ENCODE measurements around the gene FHL1. TPM values are rescaled to one million over a fixed set of nuclear protein-coding genes. Genes with fewer than 3 reads are reported as not detected.

The FHL1 gene
- total RNA-seq, 1 donor from 2014 or later: 70.1 TPM

GRCh38 chrX:136259543-136259942 is 112.2 kb downstream of the FHL1 start:
- no peak overlapping the region for H3K4me3 Mint-ChIP-seq
- no peaks in the 10 kb centered on the region for H3K9me3 Mint-ChIP-seq
- H3K27ac Mint-ChIP-seq (ENCODE audit: unreplicated experiment): no peak overlapping the region
- DNase-seq (ENCODE audit: low read depth, low spot score): no peak
- H3K36me3 Mint-ChIP-seq (ENCODE audit: low read depth): no peaks in the 10 kb centered on the region
- no peaks in the 10 kb centered on the region for H3K4me1 Mint-ChIP-seq
- no peak for TF ChIP-seq CTCF (conservative IDR thresholded peaks at IDR 0.05)
- H3K27me3 Mint-ChIP-seq (ENCODE audit: low read depth): no peaks in the 10 kb centered on the region

- no peaks in the 10 kb centered on the region for H3K9me3 Mint-ChIP-seq
- no peaks in the 10 kb centered on the region for H3K27me3 Mint-ChIP-seq (ENCODE audit: low read depth)
- no peak overlapping the region for H3K27ac Mint-ChIP-seq (ENCODE audit: unreplicated experiment)
- no peak for TF ChIP-seq CTCF (conservative IDR thresholded peaks at IDR 0.05)
- H3K36me3 Mint-ChIP-seq (ENCODE audit: low read depth): no peaks in the 10 kb centered on the region
- no peak for DNase-seq (ENCODE audit: low read depth, low spot score)
- H3K4me1 Mint-ChIP-seq: no peaks in the 10 kb centered on the region
- H3K4me3 Mint-ChIP-seq: no peak overlapping the region
Observed at GRCh38 chrX:136260776-136261175, 113.4 kb downstream of the FHL1 start.

Other genes with a start within 250 kb of the FHL1 start
- 19.3 and 21.0 TPM in 2 replicates for gene MMGT1, start 173.5 kb upstream of the FHL1 start, total RNA-seq
- 18.5 and 19.0 TPM in 2 replicates for gene SLC9A6, start 162.1 kb upstream of the FHL1 start, total RNA-seq
- 12.8 and 13.7 TPM in 2 replicates for gene MAP7D3, start 103.9 kb downstream of the FHL1 start, total RNA-seq
- gene ADGRG4, start 153.4 kb downstream of the FHL1 start, total RNA-seq: not detected in 2 replicates

Data from neural crest cell (in vitro differentiated cells).